Measurements from ENCODE around the gene SNED1. TPM values are rescaled to one million over a fixed set of nuclear protein-coding genes. Genes with fewer than 3 reads are reported as not detected.

The SNED1 gene
- total RNA-seq, 1 donor from 2014 or later, result 0.11 TPM

DNA sequence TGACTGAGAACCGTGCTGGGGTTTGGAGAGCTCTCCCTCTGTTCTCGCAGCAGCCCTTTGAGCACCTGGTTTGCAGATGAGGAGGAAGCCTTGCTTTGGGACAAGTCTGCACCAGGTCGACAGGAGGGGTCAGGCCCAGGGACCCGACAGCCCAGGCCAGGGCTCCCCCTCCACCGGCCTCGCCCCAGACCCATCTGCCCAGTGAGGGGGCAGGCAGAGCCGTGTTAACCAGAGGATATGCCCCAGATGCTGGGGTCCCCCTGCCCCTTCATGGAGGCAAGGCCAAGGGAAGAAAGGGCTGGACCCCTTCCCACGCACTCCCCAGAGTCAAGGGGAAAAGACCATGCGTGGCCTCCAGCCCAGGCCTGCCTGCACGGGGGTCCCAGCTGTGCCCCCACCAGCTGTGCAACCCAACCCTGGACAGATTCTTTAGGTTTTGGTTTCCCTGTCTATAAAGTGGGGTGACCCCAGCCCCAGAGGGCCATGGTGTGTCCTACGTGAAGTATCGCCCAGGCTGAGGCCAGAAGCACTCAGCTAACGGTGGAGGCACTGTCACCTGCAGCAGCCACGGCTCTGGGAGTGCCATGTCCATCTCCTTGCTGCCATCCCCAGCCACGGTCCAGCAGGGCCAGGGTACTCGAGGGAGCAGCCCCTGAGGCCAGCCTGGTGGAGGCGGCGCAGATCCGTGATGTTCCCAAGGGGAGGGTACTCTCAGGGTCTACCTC is 4.8 kb upstream of the SNED1 start:
- H2AFZ ChIP-seq (replicated peaks), result no peak overlapping the region
- H3F3A ChIP-seq (ENCODE audit: low read depth), result no peaks in the 10 kb centered on the region
- H3K9me3 ChIP-seq (ENCODE audit: low read depth), result no peaks in the 10 kb centered on the region
- DNase-seq (ENCODE audit: low spot score), result no peak
- H3K4me3 ChIP-seq, result no peak overlapping the region
- no peak overlapping the region for H3K4me2 ChIP-seq
- H3K27ac ChIP-seq, result no peak overlapping the region
- H3K4me1 Mint-ChIP-seq, result peaks cover 20% of the 10 kb centered on the region
- H3K36me3 ChIP-seq, result no peaks in the 10 kb centered on the region
- no peaks in the 10 kb centered on the region for H3K9me3 Mint-ChIP-seq
- H4K20me1 ChIP-seq (ENCODE audit: low read depth), result no peaks in the 10 kb centered on the region
- H3K27me3 Mint-ChIP-seq (ENCODE audit: insufficient read depth, low read depth), result peaks cover 5% of the 10 kb centered on the region
- peaks cover 23% of the 10 kb centered on the region for H3K27me3 ChIP-seq
- H3K4me3 Mint-ChIP-seq, result no peak overlapping the region
- H3K36me3 Mint-ChIP-seq, result no peaks in the 10 kb centered on the region
- H3K27ac Mint-ChIP-seq, result no peak overlapping the region
- no peak overlapping the region for H3K9ac ChIP-seq
- H3K79me2 ChIP-seq (ENCODE audit: low read depth), result no peaks in the 10 kb centered on the region
- TF ChIP-seq CTCF (IDR thresholded peaks at IDR 0.05), result no peak
- no peak for TF ChIP-seq EZH2phosphoT487 (IDR thresholded peaks at IDR 0.05)
- TF ChIP-seq EZH2 (IDR thresholded peaks at IDR 0.05), result no peak
- peaks cover 4% of the 10 kb centered on the region for H3K4me1 ChIP-seq

DNA sequence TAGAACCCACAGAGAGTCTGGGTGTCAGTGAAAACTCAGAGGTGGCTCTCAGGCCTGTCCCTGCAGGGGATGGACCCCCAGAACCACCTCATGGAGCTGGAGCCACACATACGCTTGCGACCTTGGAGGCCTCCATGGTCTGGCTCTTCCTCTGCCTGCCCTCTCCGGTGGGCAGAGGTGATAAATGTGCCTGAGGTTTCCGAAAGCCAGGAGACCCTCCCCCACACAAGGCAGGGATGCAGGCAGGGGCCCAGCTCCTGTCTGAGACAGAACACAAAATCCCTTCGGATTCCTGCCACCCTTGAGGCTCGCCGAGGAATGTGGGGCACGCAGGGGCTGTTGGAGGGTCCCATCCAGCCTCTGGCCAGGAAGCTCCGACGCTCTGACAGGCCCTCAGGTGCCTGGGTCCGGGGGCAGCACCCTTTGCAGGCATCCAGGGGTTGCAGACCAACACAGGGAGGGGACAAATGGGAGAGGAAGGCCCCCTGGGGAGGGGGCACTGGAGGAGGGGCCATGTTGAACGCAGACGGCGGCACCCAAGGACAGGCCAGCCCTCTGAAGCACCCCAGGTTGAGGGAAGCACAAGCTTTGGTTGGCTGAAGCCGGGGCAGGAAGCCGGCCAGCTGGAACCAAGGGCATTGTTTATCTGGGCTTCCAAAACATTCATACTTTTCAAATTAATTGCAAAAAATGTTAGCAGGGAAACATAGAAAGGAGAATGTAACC is 4.1 kb upstream of the SNED1 start:
- Histone ChIP-seq H3K4me1 (peaks cover 4% of the 10 kb centered on the region), H3K9ac (no peak overlapping the region), H3F3A (ENCODE audit: low read depth) (no peaks in the 10 kb centered on the region), H3K9me3 (ENCODE audit: low read depth) (no peaks in the 10 kb centered on the region), H3K36me3 (no peaks in the 10 kb centered on the region), H3K4me2 (no peak overlapping the region), H3K27ac (no peak overlapping the region), H3K79me2 (ENCODE audit: low read depth) (no peaks in the 10 kb centered on the region), H3K4me3 (no peak overlapping the region), H4K20me1 (ENCODE audit: low read depth) (peaks cover 1% of the 10 kb centered on the region), H3K27me3 (peaks cover 30% of the 10 kb centered on the region), H2AFZ (replicated peaks) (no peak overlapping the region)
- Mint-ChIP-seq H3K27me3 (ENCODE audit: insufficient read depth, low read depth) (peaks cover 5% of the 10 kb centered on the region), H3K4me3 (no peak overlapping the region), H3K36me3 (no peaks in the 10 kb centered on the region), H3K9me3 (no peaks in the 10 kb centered on the region), H3K27ac (no peak overlapping the region), H3K4me1 (peaks cover 20% of the 10 kb centered on the region)
- DNase-seq (ENCODE audit: low spot score), result no peak
- TF ChIP-seq CTCF (IDR thresholded peaks at IDR 0.05) (no peak), EZH2 (IDR thresholded peaks at IDR 0.05) (no peak), EZH2phosphoT487 (IDR thresholded peaks at IDR 0.05) (no peak)

GRCh38 chr2:240995041-240996021 is 3.1 kb upstream of the SNED1 start:
- no peak for DNase-seq (ENCODE audit: low spot score)
- no peaks in the 10 kb centered on the region for H3K9me3 ChIP-seq (ENCODE audit: low read depth)
- H3K4me3 Mint-ChIP-seq, result no peak overlapping the region
- H3K27me3 Mint-ChIP-seq (ENCODE audit: insufficient read depth, low read depth), result peaks cover 14% of the 10 kb centered on the region
- peaks cover 3% of the 10 kb centered on the region for H3K36me3 Mint-ChIP-seq
- H3K4me3 ChIP-seq, result no peak overlapping the region
- no peaks in the 10 kb centered on the region for H3F3A ChIP-seq (ENCODE audit: low read depth)
- no peak overlapping the region for H3K9ac ChIP-seq
- no peak overlapping the region for H2AFZ ChIP-seq (replicated peaks)
- no peak overlapping the region for H3K4me2 ChIP-seq
- TF ChIP-seq CTCF (IDR thresholded peaks at IDR 0.05) (no peak), EZH2 (IDR thresholded peaks at IDR 0.05) (no peak), EZH2phosphoT487 (IDR thresholded peaks at IDR 0.05) (no peak)
- peaks cover 25% of the 10 kb centered on the region for H3K4me1 Mint-ChIP-seq
- H3K27ac Mint-ChIP-seq, result no peak overlapping the region
- peaks cover 2% of the 10 kb centered on the region for H3K9me3 Mint-ChIP-seq
- peaks cover 40% of the 10 kb centered on the region for H3K27me3 ChIP-seq
- H3K4me1 ChIP-seq, result peaks cover 4% of the 10 kb centered on the region
- H3K79me2 ChIP-seq (ENCODE audit: low read depth), result no peaks in the 10 kb centered on the region
- H4K20me1 ChIP-seq (ENCODE audit: low read depth), result peaks cover 5% of the 10 kb centered on the region
- no peaks in the 10 kb centered on the region for H3K36me3 ChIP-seq
- H3K27ac ChIP-seq, result no peak overlapping the region
